ENCODE results near the gene HDGFL2. TPM values are rescaled to one million over a fixed set of nuclear protein-coding genes. Genes with fewer than 3 reads are reported as not detected.
A peak's percentile ranks its signal among the peaks of the same experiment; 100 is the strongest.

Gene HDGFL2
- total and polyA plus RNA-seq, 10 donors = 23.2 to 136 (median 28.3) TPM

GRCh38 chr19:4473011-4473762 is 1.1 kb downstream of the HDGFL2 start:
- Histone ChIP-seq H3K27me3 (replicated peaks in 1 of 7) (no peaks in the 10 kb centered on the region), H3K4me3 (peak overlapping the region; percentile 87 to 99 (median 94)), H3K36me3 (peaks cover 0 to 33% (median 25%) of the 10 kb centered on the region in 6 donors), H3K27ac (peak overlapping the region in 3 of 8 donors; percentile 93 to 96 (median 94)), H3K4me1 (peaks cover 17 to 42% (median 33%) of the 10 kb centered on the region in 6 donors), H3K9me3 (no peaks in the 10 kb centered on the region)
- 26 to 63% (median 33%) methylated on average over 6 to 25 of the region's 25 CpGs for WGBS, 5 donors
- intact Hi-C loops (cut with DNase I; ENCODE audit: low total_unique reads) = no loop called here
- peak; percentile 81 for DNase-seq
- no peak for TF ChIP-seq POLR2A (IDR thresholded peaks at IDR 0.05)

GRCh38 chr19:4473763-4474513 is 1.8 kb downstream of the HDGFL2 start:
- WGBS, 5 donors = 30 to 38% (median 32%) methylated on average over 22 to 23 of the region's 23 CpGs
- Histone ChIP-seq H3K27me3 (replicated peaks in 1 of 7) (no peaks in the 10 kb centered on the region), H3K4me3 (peak overlapping the region in 4 of 8 donors; percentile 0 to 99 (median 95))

GRCh38 chr19:4474514-4475022 is 2.5 kb downstream of the HDGFL2 start:
- intact Hi-C loops (cut with DNase I; ENCODE audit: low total_unique reads) = no loop called here
- Histone ChIP-seq H3K4me3 (peak overlapping the region in 3 of 8 donors; percentile 0 to 99 (median 97)), H3K4me1 (peaks cover 17 to 42% (median 33%) of the 10 kb centered on the region in 6 donors), H3K9me3 (no peaks in the 10 kb centered on the region), H3K27ac (peak overlapping the region in 1 of 8 donors; percentile 4), H3K36me3 (peaks cover 0 to 47% (median 36%) of the 10 kb centered on the region in 6 donors), H3K27me3 (replicated peaks in 1 of 7) (no peaks in the 10 kb centered on the region)
- WGBS, 5 donors = 17 to 25% (median 18%) methylated on average over 11 to 13 of the region's 13 CpGs
- DNase-seq = no peak
- TF ChIP-seq CTCF (IDR thresholded peaks at IDR 0.05 in 8 of 11, conservative IDR thresholded peaks at IDR 0.05 in 3 of 11) = no peak
- TF ChIP-seq POLR2A (IDR thresholded peaks at IDR 0.05) = no peak
- TF ChIP-seq POLR2AphosphoS5 (IDR thresholded peaks at IDR 0.05) = no peak

More at GRCh38 chr19:4473763-4474513, 1.8 kb downstream of the HDGFL2 start:
- Histone ChIP-seq H3K9me3 (no peaks in the 10 kb centered on the region), H3K36me3 (peaks cover 0 to 41% (median 32%) of the 10 kb centered on the region in 6 donors), H3K27ac (peak overlapping the region in 3 of 8 donors; percentile 3 to 93 (median 4)), H3K4me1 (peaks cover 17 to 42% (median 33%) of the 10 kb centered on the region in 6 donors)
- TF ChIP-seq POLR2AphosphoS5 (IDR thresholded peaks at IDR 0.05) (no peak), CTCF (IDR thresholded peaks at IDR 0.05 in 8 of 11, conservative IDR thresholded peaks at IDR 0.05 in 3 of 11) (no peak), POLR2A (IDR thresholded peaks at IDR 0.05) (no peak)
- DNase-seq = no peak
- intact Hi-C loops (cut with DNase I; ENCODE audit: low total_unique reads) = no loop called here

- H3K27ac ChIP-seq = no peak overlapping the region
- H3K9me3 ChIP-seq = no peaks in the 10 kb centered on the region
- peaks cover 0 to 73% (median 36%) of the 10 kb centered on the region in 6 donors for H3K36me3 ChIP-seq
- DNase-seq = no peak
- no peak overlapping the region for H3K4me3 ChIP-seq
- WGBS, 5 donors = 86 to 92% (median 90%) methylated on average over 13 to 16 of the region's 16 CpGs
- peaks cover 17 to 30% (median 26%) of the 10 kb centered on the region in 6 donors for H3K4me1 ChIP-seq
- TF ChIP-seq CTCF (IDR thresholded peaks at IDR 0.05 in 8 of 11, conservative IDR thresholded peaks at IDR 0.05 in 3 of 11) (no peak), POLR2AphosphoS5 (IDR thresholded peaks at IDR 0.05) (no peak)
- no peaks in the 10 kb centered on the region for H3K27me3 ChIP-seq (replicated peaks in 1 of 7)
- intact Hi-C loops (cut with DNase I; ENCODE audit: low total_unique reads) = no loop called here
Measured at GRCh38 chr19:4477034-4477801, 5.1 kb downstream of the HDGFL2 start.

All from spleen (tissue), 11 donors.